ENCODE results near the gene CACNA1G.

Gene CACNA1G

DNA sequence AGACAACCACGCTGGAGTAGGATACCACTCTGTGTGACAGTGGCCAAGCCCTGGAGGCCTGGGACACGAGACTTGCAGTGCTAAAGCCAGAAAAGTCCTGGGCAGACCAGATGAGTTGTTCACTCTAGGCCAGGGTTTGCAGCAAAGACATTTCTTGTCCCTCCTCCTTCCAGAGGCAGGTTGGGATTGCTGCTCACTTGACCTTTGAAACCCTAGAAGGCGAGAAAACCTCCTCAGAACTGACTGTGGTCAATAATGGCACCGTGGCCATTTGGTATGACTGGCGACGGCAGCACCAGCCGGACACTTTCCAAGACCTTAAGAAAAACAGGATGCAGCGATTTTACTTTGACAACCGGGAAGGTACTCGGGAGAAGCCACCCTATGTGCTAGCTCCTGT is 37.7 kb upstream of the CACNA1G start:
- DNase-seq (ENCODE audit: low spot score) = no peak

DNA sequence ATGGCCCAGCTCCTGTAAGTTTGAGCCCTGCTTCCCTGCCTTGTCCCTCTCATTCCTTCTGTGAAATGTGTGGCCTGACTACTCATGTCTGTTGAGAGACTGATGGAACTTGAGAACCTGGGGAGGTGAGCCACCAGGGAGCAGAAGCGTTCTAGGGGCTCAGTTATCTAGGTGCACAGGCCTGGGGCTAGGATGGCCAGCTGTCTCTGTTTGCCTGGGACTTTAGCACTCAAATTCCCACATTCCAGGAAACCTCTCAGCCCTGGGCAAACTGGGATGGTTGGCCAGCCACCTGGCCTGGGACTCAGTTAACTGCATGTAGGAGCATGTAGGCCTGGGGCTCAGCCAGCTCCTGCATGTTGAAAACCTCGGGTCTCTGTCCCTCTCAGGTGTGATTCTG is 37.3 kb upstream of the CACNA1G start:
- no peaks in the 10 kb centered on the region for H3K9me3 ChIP-seq (replicated peaks in 1 of 2; ENCODE audit: control insufficient read depth in 2 of 2, insufficient read depth in 1 of 2, low read depth in 1 of 2, low read length in 2 of 2)
- no peak overlapping the region for H3K14ac ChIP-seq (ENCODE audit: low read length)
- H2AFZ ChIP-seq (ENCODE audit: low read length) = no peak overlapping the region
- H4K91ac ChIP-seq (ENCODE audit: low read depth, low read length, poor library complexity) = no peak overlapping the region
- H2BK5ac ChIP-seq (ENCODE audit: low read length) = no peak overlapping the region
- H2BK12ac ChIP-seq (ENCODE audit: low read length) = no peak overlapping the region
- H3K4me3 ChIP-seq (ENCODE audit: low read length in 2 of 2) = no peak overlapping the region
- no peaks in the 10 kb centered on the region for H3K79me1 ChIP-seq (ENCODE audit: low read depth, low read length)
- H2AK5ac ChIP-seq (ENCODE audit: low read depth, low read length) = no peak overlapping the region
- no peak overlapping the region for H4K8ac ChIP-seq (ENCODE audit: low read depth, low read length)
- no peaks in the 10 kb centered on the region for H3K36me3 ChIP-seq (replicated peaks in 1 of 2; ENCODE audit: control insufficient read depth in 2 of 2, insufficient read depth in 2 of 2, low read length in 2 of 2)
- no peak overlapping the region for H3K18ac ChIP-seq (ENCODE audit: low read length)
- H2BK15ac ChIP-seq (ENCODE audit: low read length) = peak overlapping the region; percentile 16
- H3K4me2 ChIP-seq (ENCODE audit: insufficient read depth, low read length, poor library complexity, severe bottlenecking) = no peak overlapping the region
- no peak for DNase-seq (ENCODE audit: low spot score)
- no peak overlapping the region for H3K4ac ChIP-seq (ENCODE audit: low read length)
- no peak overlapping the region for H3K9ac ChIP-seq (ENCODE audit: low read depth, low read length, poor library complexity)
- peaks cover 0 to 48% (median 0%) of the 10 kb centered on the region in 3 experiments for H3K27me3 ChIP-seq (ENCODE audit: control insufficient read depth in 3 of 3, insufficient read depth in 3 of 3, low read depth in 1 of 3, low read length in 3 of 3)
- H3K4me1 ChIP-seq (ENCODE audit: control insufficient read depth in 2 of 2, insufficient read depth in 1 of 2, low read depth in 1 of 2, low read length in 2 of 2) = peaks cover 0 to 4% of the 10 kb centered on the region in 2 donors
- no peak overlapping the region for H3K27ac ChIP-seq (replicated peaks; ENCODE audit: low read length)
- WGBS, 2 donors (ENCODE audit: extremely low coverage in 2 of 2, insufficient read length in 2 of 2, insufficient replicate concordance in 1 of 2) = no CpG with 5 or more reads among the region's 2 CpGs
- H2BK120ac ChIP-seq (ENCODE audit: low read depth, low read length) = no peak overlapping the region
- no peak overlapping the region for H3K23ac ChIP-seq (ENCODE audit: low read depth, low read length, poor library complexity)

More for the DNA sequence above, 37.7 kb upstream of the CACNA1G start:
- H3K4ac ChIP-seq (ENCODE audit: low read length) = no peak overlapping the region
- H2AFZ ChIP-seq (ENCODE audit: low read length) = no peak overlapping the region
- H3K36me3 ChIP-seq (replicated peaks in 1 of 2; ENCODE audit: control insufficient read depth in 2 of 2, insufficient read depth in 2 of 2, low read length in 2 of 2) = no peaks in the 10 kb centered on the region
- H3K27me3 ChIP-seq (ENCODE audit: control insufficient read depth in 3 of 3, insufficient read depth in 3 of 3, low read depth in 1 of 3, low read length in 3 of 3) = peaks cover 0 to 44% (median 0%) of the 10 kb centered on the region in 3 experiments
- no peak overlapping the region for H3K4me3 ChIP-seq (ENCODE audit: low read length in 2 of 2)
- no peak overlapping the region for H2BK15ac ChIP-seq (ENCODE audit: low read length)
- no peak overlapping the region for H2BK5ac ChIP-seq (ENCODE audit: low read length)
- H4K91ac ChIP-seq (ENCODE audit: low read depth, low read length, poor library complexity) = no peak overlapping the region
- H3K79me1 ChIP-seq (ENCODE audit: low read depth, low read length) = no peaks in the 10 kb centered on the region
- no peak overlapping the region for H4K8ac ChIP-seq (ENCODE audit: low read depth, low read length)
- no peak overlapping the region for H3K9ac ChIP-seq (ENCODE audit: low read depth, low read length, poor library complexity)
- no peak overlapping the region for H3K23ac ChIP-seq (ENCODE audit: low read depth, low read length, poor library complexity)
- H3K27ac ChIP-seq (replicated peaks; ENCODE audit: low read length) = no peak overlapping the region
- no peak overlapping the region for H2AK5ac ChIP-seq (ENCODE audit: low read depth, low read length)
- H2BK120ac ChIP-seq (ENCODE audit: low read depth, low read length) = no peak overlapping the region
- no peaks in the 10 kb centered on the region for H3K9me3 ChIP-seq (replicated peaks in 1 of 2; ENCODE audit: control insufficient read depth in 2 of 2, insufficient read depth in 1 of 2, low read depth in 1 of 2, low read length in 2 of 2)
- H3K14ac ChIP-seq (ENCODE audit: low read length) = no peak overlapping the region
- no peak overlapping the region for H3K4me2 ChIP-seq (ENCODE audit: insufficient read depth, low read length, poor library complexity, severe bottlenecking)
- peak overlapping the region; percentile 23 for H2BK12ac ChIP-seq (ENCODE audit: low read length)
- WGBS, 2 donors (ENCODE audit: extremely low coverage in 2 of 2, insufficient read length in 2 of 2, insufficient replicate concordance in 1 of 2) = no CpG with 5 or more reads among the region's 10 CpGs
- no peak overlapping the region for H3K18ac ChIP-seq (ENCODE audit: low read length)
- peaks cover 0 to 4% of the 10 kb centered on the region in 2 donors for H3K4me1 ChIP-seq (ENCODE audit: control insufficient read depth in 2 of 2, insufficient read depth in 1 of 2, low read depth in 1 of 2, low read length in 2 of 2)

DNA sequence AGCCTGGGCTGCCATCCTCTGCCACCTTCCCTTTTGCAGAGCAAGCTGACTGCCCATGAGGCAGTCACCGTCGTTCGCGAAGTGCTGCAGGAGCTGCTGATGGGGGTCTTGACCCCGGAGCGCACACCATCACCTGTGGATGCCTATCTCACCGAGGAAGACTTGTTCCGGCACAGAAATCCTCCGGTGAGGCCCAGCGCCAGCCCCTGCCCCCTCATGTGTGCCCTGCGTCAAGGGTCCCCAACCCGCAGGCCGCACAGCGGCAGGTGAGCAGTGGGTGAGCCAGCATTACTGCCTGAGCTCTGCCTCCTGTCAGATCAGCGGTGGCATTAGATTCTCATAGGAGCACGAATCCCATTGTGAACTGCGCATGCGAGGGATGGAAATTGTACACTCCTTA is 35.7 kb upstream of the CACNA1G start:
- Histone ChIP-seq H3K4ac (ENCODE audit: low read length) (no peak overlapping the region), H3K4me2 (ENCODE audit: insufficient read depth, low read length, poor library complexity, severe bottlenecking) (no peak overlapping the region), H2AFZ (ENCODE audit: low read length) (no peak overlapping the region), H3K4me3 (ENCODE audit: low read length in 2 of 2) (no peak overlapping the region), H3K14ac (ENCODE audit: low read length) (no peak overlapping the region), H3K9me3 (replicated peaks in 1 of 2; ENCODE audit: control insufficient read depth in 2 of 2, insufficient read depth in 1 of 2, low read depth in 1 of 2, low read length in 2 of 2) (no peaks in the 10 kb centered on the region), H2BK12ac (ENCODE audit: low read length) (no peak overlapping the region), H2BK120ac (ENCODE audit: low read depth, low read length) (no peak overlapping the region), H3K79me1 (ENCODE audit: low read depth, low read length) (no peaks in the 10 kb centered on the region), H3K27ac (replicated peaks; ENCODE audit: low read length) (no peak overlapping the region), H2AK5ac (ENCODE audit: low read depth, low read length) (peak overlapping the region; percentile 11), H3K18ac (ENCODE audit: low read length) (no peak overlapping the region), H2BK15ac (ENCODE audit: low read length) (no peak overlapping the region), H2BK5ac (ENCODE audit: low read length) (no peak overlapping the region), H4K8ac (ENCODE audit: low read depth, low read length) (no peak overlapping the region), H3K9ac (ENCODE audit: low read depth, low read length, poor library complexity) (no peak overlapping the region), H3K4me1 (ENCODE audit: control insufficient read depth in 2 of 2, insufficient read depth in 1 of 2, low read depth in 1 of 2, low read length in 2 of 2) (peaks cover 0 to 5% of the 10 kb centered on the region in 2 donors), H3K27me3 (ENCODE audit: control insufficient read depth in 3 of 3, insufficient read depth in 3 of 3, low read depth in 1 of 3, low read length in 3 of 3) (peaks cover 0 to 45% (median 0%) of the 10 kb centered on the region in 3 experiments), H4K91ac (ENCODE audit: low read depth, low read length, poor library complexity) (no peak overlapping the region), H3K23ac (ENCODE audit: low read depth, low read length, poor library complexity) (no peak overlapping the region), H3K36me3 (replicated peaks in 1 of 2; ENCODE audit: control insufficient read depth in 2 of 2, insufficient read depth in 2 of 2, low read length in 2 of 2) (no peaks in the 10 kb centered on the region)
- WGBS, 2 donors (ENCODE audit: extremely low coverage in 2 of 2, insufficient read length in 2 of 2, insufficient replicate concordance in 1 of 2) = no CpG with 5 or more reads among the region's 18 CpGs
- DNase-seq (ENCODE audit: low spot score) = no peak

DNA sequence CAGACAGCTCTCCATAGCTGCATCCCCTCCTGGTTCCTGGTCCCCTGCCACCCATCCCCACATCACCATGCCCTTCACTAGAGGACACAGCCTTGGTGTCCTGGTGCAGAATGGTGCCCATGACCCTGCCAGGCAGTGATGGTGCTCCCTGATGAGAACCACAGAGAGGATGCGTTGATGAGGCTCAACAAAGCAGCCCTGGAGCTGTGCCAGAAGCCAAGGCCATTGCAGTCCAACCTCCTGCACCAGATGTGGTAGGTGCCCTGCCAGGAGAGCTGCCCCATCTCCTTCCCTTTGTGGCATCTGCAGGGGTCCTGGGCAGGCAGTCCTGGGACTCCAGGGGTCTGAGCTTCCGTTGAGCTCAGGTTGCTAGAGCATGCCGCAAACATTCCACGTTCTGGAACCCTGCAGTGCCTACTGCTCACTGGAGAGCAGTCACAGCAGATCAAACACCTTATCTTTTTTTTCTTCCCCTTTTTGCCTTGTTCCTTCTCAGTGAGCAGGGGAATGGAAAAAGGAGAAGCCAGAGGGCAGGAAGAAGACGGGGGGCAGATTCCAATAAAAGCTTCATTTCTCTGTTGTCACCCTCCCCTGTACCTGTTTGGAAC is 33.3 kb upstream of the CACNA1G start:
- Histone ChIP-seq H2AK5ac (ENCODE audit: low read depth, low read length) (no peak overlapping the region), H3K27me3 (ENCODE audit: control insufficient read depth in 3 of 3, insufficient read depth in 3 of 3, low read depth in 1 of 3, low read length in 3 of 3) (peaks cover 0 to 53% (median 0%) of the 10 kb centered on the region in 3 experiments), H3K9ac (ENCODE audit: low read depth, low read length, poor library complexity) (no peak overlapping the region), H2BK5ac (ENCODE audit: low read length) (no peak overlapping the region), H3K36me3 (replicated peaks in 1 of 2; ENCODE audit: control insufficient read depth in 2 of 2, insufficient read depth in 2 of 2, low read length in 2 of 2) (no peaks in the 10 kb centered on the region), H4K8ac (ENCODE audit: low read depth, low read length) (no peak overlapping the region), H3K4me1 (ENCODE audit: control insufficient read depth in 2 of 2, insufficient read depth in 1 of 2, low read depth in 1 of 2, low read length in 2 of 2) (peaks cover 5 to 9% of the 10 kb centered on the region in 2 donors), H2BK15ac (ENCODE audit: low read length) (no peak overlapping the region), H3K4me3 (ENCODE audit: low read length in 2 of 2) (no peak overlapping the region), H2BK12ac (ENCODE audit: low read length) (no peak overlapping the region), H3K18ac (ENCODE audit: low read length) (peak overlapping the region; percentile 68), H3K4ac (ENCODE audit: low read length) (no peak overlapping the region), H3K9me3 (replicated peaks in 1 of 2; ENCODE audit: control insufficient read depth in 2 of 2, insufficient read depth in 1 of 2, low read depth in 1 of 2, low read length in 2 of 2) (no peaks in the 10 kb centered on the region), H3K4me2 (ENCODE audit: insufficient read depth, low read length, poor library complexity, severe bottlenecking) (no peak overlapping the region), H3K23ac (ENCODE audit: low read depth, low read length, poor library complexity) (no peak overlapping the region), H2BK120ac (ENCODE audit: low read depth, low read length) (no peak overlapping the region), H2AFZ (ENCODE audit: low read length) (no peak overlapping the region), H4K91ac (ENCODE audit: low read depth, low read length, poor library complexity) (no peak overlapping the region), H3K14ac (ENCODE audit: low read length) (no peak overlapping the region), H3K27ac (replicated peaks; ENCODE audit: low read length) (no peak overlapping the region), H3K79me1 (ENCODE audit: low read depth, low read length) (no peaks in the 10 kb centered on the region)
- no CpG with 5 or more reads among the region's 5 CpGs for WGBS, 2 donors (ENCODE audit: extremely low coverage in 2 of 2, insufficient read length in 2 of 2, insufficient replicate concordance in 1 of 2)
- no peak for DNase-seq (ENCODE audit: low spot score)

Measured in neuronal stem cell (in vitro differentiated cells).